Activated naive CD8-positive, alpha-beta T cell treated with anti-CD3 and anti-CD28 coated beads, Interleukin-2, amount 50 U/mL, for 24 hours (primary cell): ENCODE measurements around the gene LRRC7.

Source experiments
- ATAC-seq: fragments of 150-1000 bp; cut with Tn5 transposase; one replicate; pipeline ENCODE4 v1.10.0; 2021
- DNase-seq: peaks from one replicate; pipeline ENCODE4 v3.0.0; 2021
- H3K27ac Mint-ChIP-seq: one replicate; pipeline ENCODE4 v1.8.0; 2021; ENCODE audit warnings: mild to moderate bottlenecking, mixed read lengths
- H3K27me3 Mint-ChIP-seq: one replicate; pipeline ENCODE4 v1.8.0; 2021; ENCODE audit warnings: mixed read lengths
- H3K36me3 Mint-ChIP-seq: one replicate; pipeline ENCODE4 v1.8.0; 2021; ENCODE audit warnings: low read depth, mixed read lengths
- H3K4me1 Mint-ChIP-seq: one replicate; pipeline ENCODE4 v1.8.0; 2021; ENCODE audit warnings: mixed read lengths
- H3K4me3 Mint-ChIP-seq: one replicate; pipeline ENCODE4 v1.8.0; 2021; ENCODE audit warnings: mild to moderate bottlenecking, moderate library complexity, mixed read lengths
- H3K9me3 Mint-ChIP-seq: one replicate; pipeline ENCODE4 v1.8.0; 2021; ENCODE audit warnings: mixed read lengths

The LRRC7 gene

GRCh38 chr1:69992594-69992993 lies 424.9 kb downstream of the LRRC7 start:
- Mint-ChIP-seq H3K4me3 (no peak overlapping the region), H3K36me3 (no peaks in the 10 kb centered on the region)

DNA sequence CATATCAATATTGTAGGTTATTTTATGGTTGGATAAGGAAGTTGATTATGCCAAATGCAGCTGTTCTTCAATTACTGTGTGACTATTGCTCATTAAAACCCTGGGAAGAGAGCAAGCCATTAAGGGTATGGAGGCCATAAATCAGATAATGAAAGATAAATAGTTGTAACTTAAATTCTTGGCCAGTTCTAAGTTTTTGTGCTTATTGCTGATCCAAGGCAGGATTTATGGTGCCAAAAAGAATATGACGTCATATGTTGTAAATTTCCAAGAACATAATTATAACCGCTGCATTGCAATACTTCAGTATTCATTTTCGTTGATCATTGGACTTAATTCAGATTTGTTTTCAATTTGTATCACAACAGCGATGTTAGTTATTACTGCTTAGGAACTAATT lies 426.1 kb downstream of the LRRC7 start:
- DNase-seq = no peak
- H3K27ac Mint-ChIP-seq = no peak overlapping the region
- H3K4me3 Mint-ChIP-seq = no peak overlapping the region
- H3K27me3 Mint-ChIP-seq = no peaks in the 10 kb centered on the region
- H3K36me3 Mint-ChIP-seq = no peaks in the 10 kb centered on the region
- ATAC-seq = no peak
- no peaks in the 10 kb centered on the region for H3K4me1 Mint-ChIP-seq
- no peaks in the 10 kb centered on the region for H3K9me3 Mint-ChIP-seq

More at GRCh38 chr1:69992594-69992993, 424.9 kb downstream of the LRRC7 start:
- Mint-ChIP-seq H3K27ac (no peak overlapping the region), H3K4me1 (no peaks in the 10 kb centered on the region), H3K9me3 (no peaks in the 10 kb centered on the region), H3K27me3 (no peaks in the 10 kb centered on the region)
- no peak for DNase-seq
- ATAC-seq = no peak

GRCh38 chr1:69994241-69994640 lies 426.5 kb downstream of the LRRC7 start:
- H3K27ac Mint-ChIP-seq = no peak overlapping the region
- H3K9me3 Mint-ChIP-seq = no peaks in the 10 kb centered on the region
- DNase-seq (no peak), ATAC-seq (no peak)
- H3K4me3 Mint-ChIP-seq = no peak overlapping the region
- no peaks in the 10 kb centered on the region for H3K36me3 Mint-ChIP-seq
- H3K4me1 Mint-ChIP-seq = no peaks in the 10 kb centered on the region
- no peaks in the 10 kb centered on the region for H3K27me3 Mint-ChIP-seq

GRCh38 chr1:69998847-69999246 lies 431.1 kb downstream of the LRRC7 start:
- H3K27ac Mint-ChIP-seq = no peak overlapping the region
- no peaks in the 10 kb centered on the region for H3K36me3 Mint-ChIP-seq
- no peaks in the 10 kb centered on the region for H3K4me1 Mint-ChIP-seq
- no peaks in the 10 kb centered on the region for H3K27me3 Mint-ChIP-seq
- no peaks in the 10 kb centered on the region for H3K9me3 Mint-ChIP-seq
- ATAC-seq (no peak), DNase-seq (no peak)
- H3K4me3 Mint-ChIP-seq = no peak overlapping the region

DNA sequence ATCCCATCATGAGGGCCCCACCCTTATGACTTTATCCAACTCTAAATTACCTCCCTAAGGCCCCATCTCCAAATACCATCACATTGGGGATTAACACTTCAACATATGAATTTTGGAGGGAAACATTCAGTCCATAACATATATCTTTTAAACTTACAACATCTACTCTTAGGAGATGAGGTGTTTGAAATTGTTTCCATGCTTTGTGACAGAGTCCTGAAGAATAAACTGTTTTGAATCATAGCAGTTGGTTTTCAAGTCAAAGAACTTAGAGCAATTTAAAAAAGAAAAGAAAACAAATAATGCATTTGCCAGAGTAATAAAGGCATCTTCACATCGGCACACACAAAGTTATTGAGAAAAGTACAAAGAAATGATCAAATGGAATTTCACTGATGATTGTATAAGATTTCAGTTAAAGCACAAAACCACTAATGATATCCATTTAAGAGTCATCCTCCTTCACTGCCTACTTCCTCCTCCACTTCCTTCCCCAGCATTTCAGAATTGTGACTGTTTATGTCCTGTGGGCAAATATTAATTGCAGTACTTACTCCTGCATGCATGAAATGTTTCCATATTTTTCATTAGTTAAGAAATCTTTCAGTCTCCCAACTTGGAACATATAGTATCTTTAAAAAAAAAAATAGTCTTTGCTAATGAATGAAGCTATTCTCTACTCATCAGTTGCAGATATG lies 435.6 kb downstream of the LRRC7 start:
- Mint-ChIP-seq H3K36me3 (no peaks in the 10 kb centered on the region), H3K9me3 (no peaks in the 10 kb centered on the region), H3K27me3 (no peaks in the 10 kb centered on the region), H3K4me1 (no peaks in the 10 kb centered on the region), H3K4me3 (no peak overlapping the region), H3K27ac (no peak overlapping the region)
- ATAC-seq (no peak), DNase-seq (no peak)

GRCh38 chr1:70005386-70006034 lies 437.8 kb downstream of the LRRC7 start:
- no peaks in the 10 kb centered on the region for H3K9me3 Mint-ChIP-seq
- no peaks in the 10 kb centered on the region for H3K4me1 Mint-ChIP-seq
- H3K36me3 Mint-ChIP-seq = no peaks in the 10 kb centered on the region
- no peak overlapping the region for H3K4me3 Mint-ChIP-seq
- no peak overlapping the region for H3K27ac Mint-ChIP-seq
- DNase-seq = no peak
- H3K27me3 Mint-ChIP-seq = no peaks in the 10 kb centered on the region
- ATAC-seq = no peak

GRCh38 chr1:70008660-70009059 lies 440.9 kb downstream of the LRRC7 start:
- H3K27me3 Mint-ChIP-seq = no peaks in the 10 kb centered on the region
- no peak overlapping the region for H3K4me3 Mint-ChIP-seq
- no peaks in the 10 kb centered on the region for H3K4me1 Mint-ChIP-seq
- ATAC-seq (no peak), DNase-seq (no peak)
- no peaks in the 10 kb centered on the region for H3K36me3 Mint-ChIP-seq
- H3K9me3 Mint-ChIP-seq = no peaks in the 10 kb centered on the region
- H3K27ac Mint-ChIP-seq = no peak overlapping the region

GRCh38 chr1:70017770-70018169 lies 450.0 kb downstream of the LRRC7 start:
- Mint-ChIP-seq H3K4me1 (no peaks in the 10 kb centered on the region), H3K36me3 (no peaks in the 10 kb centered on the region), H3K27ac (no peak overlapping the region), H3K4me3 (no peak overlapping the region), H3K9me3 (no peaks in the 10 kb centered on the region), H3K27me3 (no peaks in the 10 kb centered on the region)
- ATAC-seq (no peak), DNase-seq (no peak)

DNA sequence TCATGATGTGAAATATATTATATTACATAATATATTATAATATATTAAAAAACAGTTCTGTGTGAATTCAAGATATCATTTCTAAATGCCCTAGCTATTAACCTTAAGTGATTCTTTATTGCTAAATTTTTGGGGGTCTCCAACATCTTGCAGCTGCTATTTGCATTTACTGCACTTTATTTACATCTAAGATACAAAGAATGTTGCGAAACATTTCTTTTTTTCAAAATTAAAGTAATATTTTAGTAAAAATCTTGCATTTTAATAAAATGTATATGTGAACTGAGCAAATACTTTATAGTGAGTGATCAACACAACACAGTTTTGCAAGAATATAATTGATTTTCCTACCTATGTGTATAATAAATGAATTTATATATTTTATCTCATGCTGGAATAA lies 456.6 kb downstream of the LRRC7 start:
- no peaks in the 10 kb centered on the region for H3K4me1 Mint-ChIP-seq
- no peak overlapping the region for H3K4me3 Mint-ChIP-seq
- no peaks in the 10 kb centered on the region for H3K9me3 Mint-ChIP-seq
- H3K27ac Mint-ChIP-seq = no peak overlapping the region
- DNase-seq (no peak), ATAC-seq (no peak)
- H3K36me3 Mint-ChIP-seq = no peaks in the 10 kb centered on the region
- H3K27me3 Mint-ChIP-seq = no peaks in the 10 kb centered on the region

GRCh38 chr1:70025052-70025451 lies 457.3 kb downstream of the LRRC7 start:
- Mint-ChIP-seq H3K36me3 (no peaks in the 10 kb centered on the region), H3K27me3 (no peaks in the 10 kb centered on the region)
- no peak for ATAC-seq

DNA sequence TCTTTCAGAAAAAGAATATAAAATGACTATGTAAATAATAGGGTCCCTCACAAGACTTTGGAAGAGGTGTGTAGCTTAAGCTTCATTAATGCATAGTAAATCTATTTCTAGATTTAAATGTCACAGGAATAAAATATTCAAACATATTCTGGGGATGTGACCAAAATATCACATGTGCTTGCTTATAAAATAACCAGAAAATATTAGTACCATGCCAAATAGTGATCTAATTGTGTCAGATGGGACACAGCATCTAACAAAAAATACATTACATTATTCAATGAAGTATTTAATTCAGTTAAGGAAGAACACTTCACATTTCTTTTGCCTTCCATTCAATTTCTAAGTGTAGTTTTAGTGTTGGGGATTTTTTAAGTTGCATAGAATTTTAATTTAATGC lies 458.1 kb downstream of the LRRC7 start:
- ATAC-seq = no peak

More at GRCh38 chr1:70025052-70025451, 457.3 kb downstream of the LRRC7 start:
- H3K9me3 Mint-ChIP-seq = no peaks in the 10 kb centered on the region
- no peak for DNase-seq
- no peak overlapping the region for H3K4me3 Mint-ChIP-seq
- H3K4me1 Mint-ChIP-seq = no peaks in the 10 kb centered on the region
- H3K27ac Mint-ChIP-seq = no peak overlapping the region

GRCh38 chr1:70033266-70033873 lies 465.6 kb downstream of the LRRC7 start:
- H3K36me3 Mint-ChIP-seq = no peaks in the 10 kb centered on the region
- DNase-seq (no peak), ATAC-seq (no peak)
- no peaks in the 10 kb centered on the region for H3K9me3 Mint-ChIP-seq
- no peak overlapping the region for H3K4me3 Mint-ChIP-seq
- no peaks in the 10 kb centered on the region for H3K4me1 Mint-ChIP-seq
- H3K27me3 Mint-ChIP-seq = no peaks in the 10 kb centered on the region
- no peak overlapping the region for H3K27ac Mint-ChIP-seq

More for the DNA sequence above, 458.1 kb downstream of the LRRC7 start:
- Mint-ChIP-seq H3K36me3 (no peaks in the 10 kb centered on the region), H3K4me1 (no peaks in the 10 kb centered on the region), H3K9me3 (no peaks in the 10 kb centered on the region), H3K27me3 (no peaks in the 10 kb centered on the region), H3K27ac (no peak overlapping the region), H3K4me3 (no peak overlapping the region)
- no peak for DNase-seq

DNA sequence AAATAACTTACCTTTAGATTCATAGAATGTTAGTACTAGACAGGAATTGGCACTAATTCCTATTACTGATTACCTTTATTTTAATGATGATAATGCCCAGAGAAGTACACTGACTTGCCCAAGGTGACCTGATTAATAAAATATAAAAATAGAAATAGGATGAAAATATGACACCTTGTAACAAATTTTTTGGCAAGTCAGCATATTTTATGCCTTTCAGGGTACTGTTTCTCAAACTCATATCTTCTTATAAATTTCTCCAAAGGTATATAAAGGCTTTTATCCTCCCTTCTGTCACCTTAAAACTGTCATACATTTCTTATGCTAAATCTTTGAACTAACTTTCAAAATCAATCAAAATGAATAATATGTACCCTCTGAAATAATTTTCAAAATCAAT lies 466.2 kb downstream of the LRRC7 start:
- Mint-ChIP-seq H3K4me3 (no peak overlapping the region), H3K27ac (no peak overlapping the region), H3K27me3 (no peaks in the 10 kb centered on the region), H3K4me1 (no peaks in the 10 kb centered on the region), H3K9me3 (no peaks in the 10 kb centered on the region), H3K36me3 (no peaks in the 10 kb centered on the region)
- ATAC-seq (no peak), DNase-seq (no peak)

DNA sequence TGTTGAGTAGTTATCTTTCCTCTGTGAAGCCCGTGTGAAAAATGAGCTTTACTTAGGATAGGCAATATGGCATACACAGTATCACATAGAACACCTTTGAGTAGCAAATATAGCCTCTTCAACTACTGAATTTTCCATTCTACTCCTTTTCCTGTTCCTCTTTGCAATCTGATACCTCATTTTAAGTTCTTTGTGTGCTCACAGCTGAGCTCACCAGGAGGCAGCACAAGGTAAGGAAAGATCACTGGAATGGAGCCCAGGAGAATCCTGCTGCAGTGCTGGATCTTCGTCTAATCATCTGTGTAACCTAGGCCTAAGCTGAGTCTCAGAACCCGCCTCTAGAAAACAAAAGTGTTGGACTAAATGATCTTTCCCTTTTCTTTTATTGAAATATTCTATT lies 466.7 kb downstream of the LRRC7 start:
- no peaks in the 10 kb centered on the region for H3K27me3 Mint-ChIP-seq
- no peak overlapping the region for H3K4me3 Mint-ChIP-seq
- DNase-seq = no peak
- no peak for ATAC-seq
- no peaks in the 10 kb centered on the region for H3K4me1 Mint-ChIP-seq
- no peak overlapping the region for H3K27ac Mint-ChIP-seq
- no peaks in the 10 kb centered on the region for H3K9me3 Mint-ChIP-seq
- H3K36me3 Mint-ChIP-seq = no peaks in the 10 kb centered on the region

DNA sequence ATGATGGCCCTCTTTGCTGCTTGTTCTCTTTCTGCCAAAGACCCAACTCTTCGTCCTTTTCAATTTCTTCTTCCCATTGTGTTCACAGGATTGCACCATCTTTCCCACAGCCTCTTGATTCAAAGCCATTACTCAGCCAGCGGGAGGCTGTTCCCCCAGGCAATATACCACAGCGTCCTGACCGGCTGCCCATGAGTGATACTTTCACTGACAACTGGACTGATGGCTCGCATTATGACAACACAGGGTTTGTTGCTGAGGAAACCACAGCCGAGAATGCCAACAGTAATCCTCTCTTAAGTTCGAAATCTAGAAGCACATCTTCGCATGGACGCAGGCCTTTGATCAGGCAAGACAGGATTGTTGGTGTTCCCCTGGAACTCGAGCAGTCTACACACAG lies 470.3 kb downstream of the LRRC7 start:
- Mint-ChIP-seq H3K9me3 (no peaks in the 10 kb centered on the region), H3K4me1 (no peaks in the 10 kb centered on the region), H3K27ac (no peak overlapping the region), H3K36me3 (no peaks in the 10 kb centered on the region), H3K4me3 (no peak overlapping the region), H3K27me3 (no peaks in the 10 kb centered on the region)
- no peak for ATAC-seq
- DNase-seq = no peak
